Heart left ventricle (tissue), 11 donors: ENCODE results near the gene RBM18. TPM values are rescaled to one million over a fixed set of nuclear protein-coding genes. Genes with fewer than 3 reads are reported as not detected.

Source experiments
- polyA plus RNA-seq, 2 donors: library from polyadenylated mRNA; stranded (reverse); fragments of 200-250 nt; gene quantifications; one replicate each; pipeline ENCODE4 v1.2.3, GENCODE V29; 2013
- total RNA-seq, 9 donors: library from RNA; depleted of rRNA in 2 of 9; stranded (reverse); fragments of >200 nt in 2 of 9; fragmentation: NEBNext Ultra II Directional in 3 of 9; extraction: Animal tissue kit (Norgen Biotek cat#: 25700) in 3 of 9; gene quantifications; one replicate each; pipeline versions ENCODE4 v1.1.0 to v1.2.4, GENCODE V29; 2016 to 2023
- donor health status: ischemic (EF 13 %, LVEDD 7.1; RV severe dilation, severe dysfunction).
- donor health status: healthy with polysubstance abuse.
- donor health status: DM: no; HTN: yes; CAD: no.
- donor health status: DM: no; HTN: no; CAD: no.
- donor health status: ischemic (EF 25% LVEDD 5.7; RV mildly dilated, moderate dysfunction).
- donor health status: healthy.
- donor health status: DM: yes; HTN: yes; CAD: no.
- donor health status: PGD.
- donor health status: nonischemic (EF 23%, LVEDD 6.1; RV moderate dilation, normal function).

The RBM18 gene
- total and polyA plus RNA-seq, 11 donors: 7.9 to 49.0 (median 36.1) TPM

Other genes starting within 250 kb of the RBM18 start
- 10 to 100 TPM in 1 of 9 donors, 1 to 10 TPM in 8; 4.3 to 10.9 (median 7.9) TPM for gene TTLL11, start 171.5 kb downstream of the RBM18 start, total RNA-seq
- 1 to 10 TPM; 2.7 to 9.5 TPM for gene TTLL11, start 171.5 kb downstream of the RBM18 start, polyA plus RNA-seq
- 100 to 1,000 TPM; 183 to 316 (median 260) TPM for gene NDUFA8, start 105.1 kb downstream of the RBM18 start, total RNA-seq
- gene NDUFA8, start 105.1 kb downstream of the RBM18 start, polyA plus RNA-seq: 100 to 1,000 TPM; 301 to 919 TPM
- gene MORN5, start 104.9 kb downstream of the RBM18 start, total RNA-seq: not detected
- gene MORN5, start 104.9 kb downstream of the RBM18 start, polyA plus RNA-seq: not detected
- 10 to 100 TPM in 2 of 9 donors, 1 to 10 TPM in 7; 2.9 to 11.2 (median 6.5) TPM for gene LHX6, start 35.9 kb downstream of the RBM18 start, total RNA-seq
- 1 to 10 TPM; 4.5 to 8.4 TPM for gene LHX6, start 35.9 kb downstream of the RBM18 start, polyA plus RNA-seq
- 10 to 100 TPM; 29.2 to 44.5 (median 36.0) TPM for gene MRRF, start within 50 bp of the RBM18 start, total RNA-seq
- gene MRRF, start within 50 bp of the RBM18 start, polyA plus RNA-seq: 10 to 100 TPM; 27.0 to 48.1 TPM
- gene PTGS1, start 106.2 kb upstream of the RBM18 start, total RNA-seq: 10 to 100 TPM in 2 of 9 donors, 1 to 10 TPM in 7; 2.0 to 24.7 (median 6.3) TPM
- 1 to 10 TPM in 1 of 2 donors, under 1 TPM in 1; 0.91 to 6.9 TPM for gene PTGS1, start 106.2 kb upstream of the RBM18 start, polyA plus RNA-seq
- not detected for gene OR1J1, start 213.1 kb upstream of the RBM18 start, total RNA-seq
- not detected for gene OR1J1, start 213.1 kb upstream of the RBM18 start, polyA plus RNA-seq
- gene OR1J2, start 246.0 kb upstream of the RBM18 start, total RNA-seq: not detected
- gene OR1J2, start 246.0 kb upstream of the RBM18 start, polyA plus RNA-seq: not detected